ENCODE results near the gene PC. TPM values are rescaled to one million over a fixed set of nuclear protein-coding genes. Genes with fewer than 3 reads are reported as not detected.

PC gene
- total and polyA plus RNA-seq, 9 of the 15 experiments (the other 6 are each of a cell fraction or from before 2014, with no cell fraction given): 0.94 to 38.0 (median 8.7) TPM

- 61% methylated on average over 5 of the region's 5 CpGs for WGBS (ENCODE audit: insufficient coverage, low coverage, missing lambda C conversion rate)
- in situ Hi-C loops (cut with MboI) (no loop called here), intact Hi-C loops (cut with micrococcal nuclease) (no loop called here)
- TF ChIP-seq CBX3 (IDR thresholded peaks at IDR 0.05; ENCODE audit: borderline replicate concordance in 1 of 2, low read length in 2 of 2) (no peak), ADNP (tag; IDR thresholded peaks at IDR 0.05) (peak; percentile 92), TBL1XR1 (IDR thresholded peaks at IDR 0.05; ENCODE audit: low read length in 2 of 2) (no peak), MAFG (tag; conservative IDR thresholded peaks at IDR 0.05) (no peak), TAF1 (IDR thresholded peaks at IDR 0.05; ENCODE audit: control insufficient read depth, extremely low read depth, insufficient read depth, low read length, severe bottlenecking) (no peak), RBM25 (IDR thresholded peaks at IDR 0.05; ENCODE audit: low read depth, low read length, severe bottlenecking) (peak; percentile 86), RCOR1 (IDR thresholded peaks at IDR 0.05; ENCODE audit: borderline replicate concordance in 1 of 2, low read depth in 2 of 2, low read length in 2 of 2) (peak in 1 of 2 experiments; percentile 42; a peak in 1 of 4 replicates), KDM1A (IDR thresholded peaks at IDR 0.05) (peak; percentile 46 to 66; a peak in 2 of 4 replicates), BCOR (IDR thresholded peaks at IDR 0.05) (peak; percentile 89), CHD4 (IDR thresholded peaks at IDR 0.05; ENCODE audit: insufficient read depth, insufficient replicate concordance, low read depth, low read length, poor library complexity, severe bottlenecking) (peak; percentile 74), FIP1L1 (IDR thresholded peaks at IDR 0.05; ENCODE audit: low read depth, low read length, poor library complexity, severe bottlenecking) (no peak), HDAC2 (IDR thresholded peaks at IDR 0.05) (peak; percentile 64; the same call in 1 of the 2 replicates)
- no peak overlapping the region for H3K4me3 ChIP-seq
- H3K27ac ChIP-seq (ENCODE audit: extremely low read depth, low read depth, low read length): no peak overlapping the region
- H3K36me3 ChIP-seq (ENCODE audit: control insufficient read depth, insufficient read depth, low read length): no peaks in the 10 kb centered on the region
- no peak for DNase-seq (ENCODE audit: extremely low read depth in 1 of 4, low spot score in 3 of 4)
- no peak overlapping the region for H2AFZ ChIP-seq (ENCODE audit: low read depth, low read length)
- peaks cover 2 to 8% of the 10 kb centered on the region in 2 experiments; a peak in 2 of 5 replicates for H3K4me1 ChIP-seq (replicated peaks in 1 of 2; ENCODE audit: control insufficient read depth in 2 of 2, insufficient read depth in 2 of 2, low read length in 2 of 2)
- H3K9me1 ChIP-seq (ENCODE audit: control insufficient read depth, insufficient read depth, low read length): no peaks in the 10 kb centered on the region
- POLR2A ChIA-PET: interaction anchor here (1.1 to 1.7 kb wide), 2 partner anchors 8 to 15 kb away, joined by 4 to 5 read pairs; no protein-coding TSS in a partner anchor
- H3K27me3 ChIP-seq (ENCODE audit: control insufficient read depth in 2 of 2, insufficient read depth in 2 of 2, low read length in 2 of 2): peaks cover 0 to 6% of the 10 kb centered on the region in 2 experiments; a peak in 1 of 5 replicates
- BruUV-seq (replicated peaks): no TSS peak
- ATAC-seq: no peak
- H3K9ac ChIP-seq (ENCODE audit: insufficient read depth in 1 of 2, low read depth in 2 of 2, low read length in 2 of 2): no peak overlapping the region
- CTCF ChIA-PET (ENCODE audit: low intra/inter-chr PET ratio): no interaction called here
- no peak for FAIRE-seq
- H3K9me3 ChIP-seq (replicated peaks; ENCODE audit: control insufficient read depth, insufficient read depth, low read depth, low read length): peaks cover 1% of the 10 kb centered on the region; the same call in 1 of the 2 replicates
- H3K79me2 ChIP-seq (ENCODE audit: control insufficient read depth, insufficient read depth, low read length): no peaks in the 10 kb centered on the region
- H3K4me2 ChIP-seq (ENCODE audit: insufficient read depth, low read length): no peak overlapping the region
- no peaks in the 10 kb centered on the region for H4K20me1 ChIP-seq (replicated peaks; ENCODE audit: control insufficient read depth, insufficient read depth, low read length)
Measured at GRCh38 chr11:67001332-67001731, 43.1 kb upstream of the PC start.
